Hematopoietic multipotent progenitor cell (in vitro differentiated cells): ENCODE measurements around the gene CPSF3. TPM values are rescaled to one million over a fixed set of nuclear protein-coding genes. Genes with fewer than 3 reads are reported as not detected.
"Not testable (repeated sequence)": the region's sequence is repeated elsewhere in the genome, so short reads cannot be mapped to it uniquely, and the experiment has no call there.

Source experiments
- DNase-seq, 3 donors: peaks; one replicate each; pipeline ENCODE4 v3.0.0-alpha.2; 2011 to 2015; ENCODE audit warnings: low read depth in 2 of 3, low spot score in 2 of 3
- total RNA-seq: library from RNA; depleted of rRNA; stranded (reverse); fragments of >200 nt; gene quantifications from one replicate; pipeline ENCODE4 v1.2.3, GENCODE V29; 2012

CPSF3 gene
- total RNA-seq, 1 donor = 31.5 TPM

DNA sequence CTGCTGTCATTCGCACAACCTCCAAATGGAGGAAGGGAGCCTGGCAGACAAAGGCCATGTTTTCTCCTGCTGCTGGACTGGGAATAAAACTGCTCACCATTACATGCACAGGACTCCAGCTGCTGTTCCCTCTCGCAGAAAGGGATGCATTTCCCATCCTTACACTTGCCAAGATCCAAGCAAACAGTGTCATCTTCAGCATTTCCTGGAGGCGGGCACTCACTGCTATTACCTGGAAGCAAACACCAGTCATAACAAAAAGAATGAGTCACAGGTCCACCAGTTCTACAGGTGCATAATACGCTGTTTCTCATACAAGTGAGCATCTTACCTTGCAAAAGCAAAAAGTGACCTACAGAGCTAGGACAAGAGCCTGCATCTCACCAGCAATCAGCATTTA is 73.6 kb downstream of the CPSF3 start:
- no peak for DNase-seq

DNA sequence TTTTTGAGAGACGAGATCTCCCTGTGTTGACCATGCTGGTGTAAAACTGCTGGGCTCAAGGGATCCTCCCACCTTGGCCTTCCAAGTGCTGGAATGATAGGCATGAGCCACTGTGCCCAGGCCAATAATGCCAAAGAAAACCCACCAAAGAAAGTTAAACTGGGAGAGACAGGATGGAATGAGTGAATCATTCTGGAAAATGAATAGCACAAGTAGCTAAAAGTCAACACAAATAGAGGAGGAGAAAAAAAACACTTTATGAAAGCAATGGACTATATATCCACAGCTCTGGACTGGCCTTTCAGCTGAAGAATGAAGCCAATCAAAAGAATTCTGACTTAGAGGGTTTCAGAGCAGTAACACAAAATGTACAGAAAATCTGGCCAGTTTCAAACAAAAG is 74.8 kb downstream of the CPSF3 start:
- no peak for DNase-seq

DNA sequence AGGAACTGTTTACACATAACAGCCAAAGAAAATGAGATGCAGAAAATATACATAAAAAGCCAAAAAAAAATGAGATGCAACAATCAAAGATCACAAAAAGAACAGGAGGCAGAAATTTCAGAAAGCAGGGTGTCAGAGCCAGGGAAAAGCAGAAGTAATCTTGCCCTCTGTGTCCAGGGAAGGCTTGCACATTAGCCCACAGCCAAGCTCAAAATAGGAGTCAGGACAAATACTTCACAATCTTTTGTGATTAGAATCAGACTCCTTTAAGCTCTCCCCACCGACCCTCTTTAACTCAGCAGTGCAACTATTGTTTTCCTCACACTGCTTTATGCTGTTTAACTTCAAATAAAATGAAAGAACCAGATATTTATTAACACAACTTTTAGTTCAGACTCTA is 85.5 kb downstream of the CPSF3 start:
- no peak for DNase-seq

DNA sequence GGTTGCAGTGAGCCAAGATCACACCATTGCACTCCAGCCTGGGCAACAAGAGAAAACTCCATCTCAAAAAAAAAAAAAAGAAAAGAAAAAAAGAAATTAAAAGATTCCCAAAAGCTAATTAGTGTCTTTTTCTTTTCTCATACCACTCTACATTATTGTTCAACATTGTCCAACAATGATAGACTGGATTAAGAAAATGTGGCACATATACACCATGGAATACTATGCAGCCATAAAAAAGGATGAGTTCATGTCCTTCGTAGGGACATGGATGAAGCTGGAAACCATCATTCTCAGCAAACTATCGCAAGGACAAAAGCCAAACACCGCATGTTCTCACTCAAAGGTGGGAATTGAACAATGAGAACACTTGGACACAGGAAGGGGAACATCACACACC is 90.5 kb downstream of the CPSF3 start:
- not testable (repeated sequence) for DNase-seq

DNA sequence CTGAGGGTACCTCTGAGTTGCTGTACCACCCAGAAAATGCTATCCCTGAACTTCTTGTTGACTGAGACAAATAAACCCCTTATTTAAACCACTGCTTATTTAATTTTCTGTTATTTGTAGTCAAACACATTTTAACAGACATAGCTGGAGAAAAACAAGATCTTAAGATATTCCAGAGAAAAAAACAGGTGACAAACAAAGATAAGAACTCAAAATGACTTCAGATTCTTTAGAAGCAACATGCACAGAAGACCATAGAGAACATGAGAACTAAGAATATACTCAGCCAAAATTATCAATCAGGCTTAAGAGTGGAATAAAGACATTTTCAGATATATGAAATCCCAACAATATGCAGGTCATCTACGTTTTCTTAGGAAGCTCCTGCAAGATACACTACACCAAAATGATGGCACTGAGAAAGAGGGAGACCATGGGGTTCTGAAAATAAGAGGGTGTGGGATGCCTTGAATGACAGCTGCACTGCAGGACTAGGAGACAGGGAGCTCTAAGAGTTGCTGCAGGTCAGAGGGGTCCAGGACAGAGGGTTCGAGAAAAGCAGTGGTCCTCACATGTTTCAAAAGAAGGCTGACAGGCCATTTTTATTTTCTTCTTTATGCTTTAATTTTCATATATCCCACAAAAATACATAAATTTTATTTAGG is 93.8 kb downstream of the CPSF3 start:
- no peak for DNase-seq

DNA sequence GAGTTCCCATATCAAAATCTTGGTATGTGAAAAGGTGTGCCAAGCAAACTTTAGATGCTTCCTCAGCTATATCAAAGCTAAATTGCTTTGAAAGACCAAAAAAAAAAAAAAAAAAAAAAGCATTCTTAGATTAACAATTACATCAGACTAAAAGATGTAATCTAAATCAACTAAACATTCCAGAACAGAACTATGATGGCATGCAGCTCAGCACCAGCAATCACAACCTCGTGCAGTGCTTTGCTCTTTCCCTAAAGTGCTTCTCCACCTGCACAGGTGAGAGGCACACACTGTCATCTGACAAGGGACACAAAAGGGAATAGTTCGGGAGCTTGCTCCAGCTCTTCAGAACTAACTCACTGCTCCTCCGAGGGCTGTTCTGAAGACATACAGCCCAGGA is 94.7 kb downstream of the CPSF3 start:
- DNase-seq = no peak

DNA sequence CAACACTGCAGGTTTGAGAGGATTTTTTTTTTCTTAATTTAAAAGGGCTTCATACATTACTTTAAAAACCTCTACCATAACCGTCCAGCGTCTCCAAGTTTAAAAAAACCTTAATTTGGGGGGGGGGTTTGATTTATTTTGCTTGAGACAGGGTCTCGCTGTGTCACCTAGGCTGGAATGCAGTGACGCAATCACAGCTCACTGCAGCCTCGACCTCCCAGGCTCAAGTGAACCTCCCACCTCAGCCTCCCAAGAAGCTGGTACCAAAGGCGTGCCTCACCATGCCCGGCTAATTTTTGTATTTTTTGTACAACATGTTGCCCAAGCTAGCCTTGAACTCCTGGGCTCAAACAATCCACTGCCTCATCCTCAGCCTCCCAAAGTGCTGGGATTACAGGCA is 95.3 kb downstream of the CPSF3 start:
- no peak for DNase-seq

DNA sequence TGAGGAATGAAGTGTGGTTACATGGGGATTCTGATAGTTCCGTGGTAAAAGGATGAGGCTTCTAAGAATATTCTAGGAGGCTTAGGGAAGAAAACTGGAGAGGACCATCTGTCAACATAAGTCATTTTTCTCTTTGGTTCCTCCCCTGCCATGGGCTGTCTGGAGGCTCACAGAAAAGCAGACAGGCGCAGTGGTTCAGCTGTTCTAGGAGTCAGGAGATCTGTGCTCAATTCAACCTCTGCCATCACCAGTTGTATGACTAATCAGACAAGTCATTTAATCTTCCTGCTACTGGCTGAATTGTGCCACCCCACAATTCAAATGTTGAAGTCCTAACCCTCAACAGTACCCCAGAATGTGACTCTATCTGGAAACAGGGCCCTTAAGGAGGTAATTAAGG is 95.8 kb downstream of the CPSF3 start:
- no peak for DNase-seq

Other genes starting within 250 kb of the CPSF3 start
- 4.3 TPM for gene ASAP2, start 216.8 kb upstream of the CPSF3 start, total RNA-seq
- 14.5 TPM for gene ITGB1BP1, start 126 bp upstream of the CPSF3 start, total RNA-seq
- 27.7 TPM for gene IAH1, start 50.9 kb downstream of the CPSF3 start, total RNA-seq
- 29.9 TPM for gene ADAM17, start 132.2 kb downstream of the CPSF3 start, total RNA-seq
- gene YWHAQ, start 207.3 kb downstream of the CPSF3 start, total RNA-seq = 90.8 TPM